KOPT-K1 (cell line): Measurements from ENCODE around the gene FOXN4.

Source experiments
- H3K27ac ChIP-seq: fragments of 200-600 bp; sonication (generic); 2 replicates; pipeline ENCODE4 v1.5.1; 2016; ENCODE audit warnings: antibody characterized with exemption, mild to moderate bottlenecking, low read depth, low read length; ENCODE audit not compliant: poor library complexity, severe bottlenecking
- H3K36me3 ChIP-seq: fragments of 200-600 bp; sonication (generic); 2 replicates; pipeline ENCODE4 v1.5.1; 2017; ENCODE audit warnings: antibody characterized with exemption, mild to moderate bottlenecking, low read length, moderate library complexity; ENCODE audit not compliant: insufficient read depth
- H3K9me3 ChIP-seq: fragments of 200-600 bp; sonication (generic); 2 replicates; pipeline ENCODE4 v1.5.1; 2017; ENCODE audit warnings: antibody characterized with exemption, low read length, mild to moderate bottlenecking; ENCODE audit not compliant: insufficient read depth, poor library complexity, severe bottlenecking

FOXN4 gene

DNA sequence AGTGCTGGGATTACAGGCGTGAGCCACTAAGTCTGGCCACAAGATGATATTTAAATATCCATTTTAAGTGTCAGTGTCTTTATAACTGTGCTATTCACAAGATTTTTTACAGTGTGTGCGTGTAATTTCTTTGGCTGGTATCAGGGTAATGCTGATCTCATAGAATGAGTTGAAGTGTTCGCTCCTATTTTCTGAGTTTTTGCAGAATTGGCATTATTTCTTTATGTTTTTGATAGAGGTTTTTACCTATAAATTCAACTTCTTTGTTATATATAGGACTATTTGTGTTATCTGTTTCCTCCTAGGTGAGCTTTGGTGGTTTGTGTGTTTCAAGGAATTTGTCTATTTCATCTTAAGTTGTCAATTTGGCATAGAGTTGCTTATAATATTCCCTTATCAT, 45.6 kb downstream of the FOXN4 start:
- H3K36me3 ChIP-seq, result no peaks in the 10 kb centered on the region
- H3K27ac ChIP-seq, result no peak overlapping the region
- H3K9me3 ChIP-seq, result no peaks in the 10 kb centered on the region

DNA sequence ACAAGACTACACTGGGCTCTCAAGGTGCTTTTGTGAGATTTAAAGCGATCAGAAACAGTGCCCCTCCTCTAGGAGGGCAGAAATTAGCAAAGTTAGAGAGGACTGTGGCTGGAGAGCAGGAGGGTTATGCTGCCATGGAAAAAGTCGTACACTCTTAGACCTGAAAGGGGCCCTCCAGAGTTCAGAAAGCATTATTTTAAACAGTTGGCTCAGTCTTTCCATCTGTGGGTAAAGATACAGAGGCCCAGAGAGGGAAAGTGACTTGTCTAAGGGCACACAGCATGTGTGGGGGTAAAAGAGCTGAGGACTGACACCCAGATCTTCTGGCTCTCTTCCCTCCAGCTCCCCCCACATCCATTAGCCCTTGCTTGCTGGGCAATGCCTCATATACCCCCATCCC, 47.1 kb downstream of the FOXN4 start:
- Histone ChIP-seq H3K9me3 (no peaks in the 10 kb centered on the region), H3K27ac (no peak overlapping the region), H3K36me3 (no peaks in the 10 kb centered on the region)

DNA sequence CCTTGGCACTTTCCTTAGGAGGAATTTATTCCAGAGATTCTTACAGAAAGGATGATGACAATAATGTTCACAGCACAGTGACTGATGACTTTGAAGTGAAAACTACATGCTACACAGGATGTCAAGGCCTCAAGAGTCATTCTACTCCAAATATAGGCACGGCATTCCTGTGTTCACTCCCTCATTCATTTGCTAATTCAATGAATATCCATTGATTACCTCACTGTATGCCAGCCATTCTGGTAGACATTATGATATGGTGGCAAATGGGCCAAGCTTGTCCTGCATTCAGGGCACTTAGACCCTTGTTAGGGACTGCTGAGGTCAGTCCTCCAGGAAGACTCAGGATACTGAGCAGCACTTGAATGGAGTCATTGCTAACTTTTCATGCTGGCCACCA, 48.0 kb downstream of the FOXN4 start:
- no peaks in the 10 kb centered on the region for H3K36me3 ChIP-seq
- no peaks in the 10 kb centered on the region for H3K9me3 ChIP-seq
- no peak overlapping the region for H3K27ac ChIP-seq

DNA sequence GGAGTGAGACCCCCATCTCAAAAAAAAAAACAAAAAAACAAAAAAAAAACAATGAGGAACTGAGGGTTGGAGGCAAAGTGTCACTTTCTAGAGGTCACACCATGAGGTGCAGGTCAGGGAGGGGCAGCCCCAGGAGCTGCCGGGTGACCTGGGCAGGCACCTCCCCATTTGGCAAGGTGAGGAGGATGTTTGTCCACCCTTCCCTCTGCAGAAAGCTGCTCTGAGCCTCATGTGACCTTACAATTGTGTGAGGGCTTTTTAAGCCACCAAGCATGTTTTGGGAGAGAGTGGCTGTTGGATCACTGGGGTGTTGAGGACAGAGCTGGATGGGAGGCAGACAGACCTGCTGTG, 49.6 kb downstream of the FOXN4 start:
- Histone ChIP-seq H3K27ac (no peak overlapping the region), H3K9me3 (no peaks in the 10 kb centered on the region), H3K36me3 (no peaks in the 10 kb centered on the region)

DNA sequence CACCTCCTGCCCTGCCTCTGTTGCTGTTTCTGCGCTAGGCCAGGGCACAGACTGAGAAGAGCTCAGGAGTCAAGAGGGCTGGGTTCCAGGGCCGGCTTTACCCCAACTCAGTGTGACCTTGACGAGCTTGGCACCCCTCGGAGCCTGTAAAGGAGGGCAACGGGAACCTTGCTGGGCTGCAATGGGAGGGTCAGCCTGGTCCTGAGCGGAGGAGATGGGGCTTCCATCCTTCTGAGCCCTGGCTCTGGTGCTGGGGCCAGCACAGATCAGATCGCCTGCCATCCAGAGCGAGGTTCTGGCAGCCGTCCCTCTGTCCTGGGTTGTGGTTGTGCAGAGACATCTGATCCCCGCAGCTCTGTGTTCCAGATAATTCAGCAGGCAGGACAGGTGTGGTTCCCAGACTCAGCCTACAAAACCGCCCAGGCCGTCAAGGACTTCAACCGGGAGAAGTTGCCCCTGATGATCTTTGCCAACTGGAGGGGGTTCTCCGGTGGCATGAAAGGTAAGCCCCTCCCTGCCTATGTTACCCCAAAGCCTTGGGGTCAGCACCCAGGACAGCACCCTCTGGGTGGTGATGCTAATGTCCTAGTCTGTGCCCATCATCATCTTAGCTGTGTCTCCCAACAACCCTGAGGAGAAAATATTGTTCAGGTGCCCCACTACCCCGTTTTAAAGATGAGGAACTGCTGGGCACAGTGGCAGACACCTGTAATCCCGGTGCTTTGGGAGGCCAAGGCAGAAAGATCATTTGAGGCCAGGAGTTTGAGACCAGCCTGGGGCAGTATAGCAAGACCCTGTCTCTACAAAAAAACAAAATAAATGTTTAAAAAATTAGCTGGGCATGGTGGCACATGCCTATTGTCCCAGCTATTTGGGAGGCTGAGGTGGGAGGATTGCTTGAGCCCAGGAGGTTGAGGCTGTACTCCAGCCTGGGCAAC, 50.2 kb downstream of the FOXN4 start:
- H3K36me3 ChIP-seq, result no peaks in the 10 kb centered on the region
- H3K9me3 ChIP-seq, result peaks cover 5% of the 10 kb centered on the region
- H3K27ac ChIP-seq, result no peak overlapping the region

DNA sequence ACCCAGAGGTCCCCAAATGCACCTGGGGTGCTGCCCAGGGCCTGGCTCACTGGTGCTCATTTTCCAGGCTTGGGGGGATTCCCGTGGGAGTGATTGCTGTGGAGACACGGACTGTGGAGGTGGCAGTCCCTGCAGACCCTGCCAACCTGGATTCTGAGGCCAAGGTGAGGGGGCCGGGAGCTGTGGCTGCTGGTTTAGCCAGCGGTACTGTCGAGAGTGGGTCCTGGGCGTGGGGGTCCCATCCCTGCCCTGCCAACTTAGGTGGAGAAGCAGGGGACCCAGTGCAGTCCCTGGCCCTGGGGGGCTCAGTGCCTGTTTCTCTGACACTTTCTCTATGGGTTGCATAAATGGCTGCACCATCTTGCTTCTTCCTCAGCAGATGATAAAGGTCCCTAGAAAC, 50.9 kb downstream of the FOXN4 start:
- Histone ChIP-seq H3K9me3 (peaks cover 12% of the 10 kb centered on the region), H3K27ac (no peak overlapping the region), H3K36me3 (no peaks in the 10 kb centered on the region)

DNA sequence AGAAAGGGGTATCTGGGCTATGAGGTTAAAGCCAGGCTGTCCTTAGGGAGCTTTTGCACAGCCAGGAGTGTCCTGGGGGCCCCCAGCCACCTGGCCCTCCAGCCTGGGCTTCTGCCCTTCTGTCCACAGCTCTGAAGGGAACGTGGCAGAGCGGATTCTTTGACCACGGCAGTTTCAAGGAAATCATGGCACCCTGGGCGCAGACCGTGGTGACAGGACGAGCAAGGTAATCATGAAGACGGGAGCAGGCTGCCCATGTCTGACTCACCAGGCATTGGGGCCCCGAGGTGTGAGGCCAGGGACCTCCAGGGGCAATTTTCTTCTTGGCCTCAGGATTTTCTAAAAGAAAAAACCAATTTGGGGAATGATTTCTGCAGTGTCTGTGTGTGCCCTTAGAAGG, 53.1 kb downstream of the FOXN4 start:
- Histone ChIP-seq H3K9me3 (peaks cover 14% of the 10 kb centered on the region), H3K27ac (no peak overlapping the region)

DNA sequence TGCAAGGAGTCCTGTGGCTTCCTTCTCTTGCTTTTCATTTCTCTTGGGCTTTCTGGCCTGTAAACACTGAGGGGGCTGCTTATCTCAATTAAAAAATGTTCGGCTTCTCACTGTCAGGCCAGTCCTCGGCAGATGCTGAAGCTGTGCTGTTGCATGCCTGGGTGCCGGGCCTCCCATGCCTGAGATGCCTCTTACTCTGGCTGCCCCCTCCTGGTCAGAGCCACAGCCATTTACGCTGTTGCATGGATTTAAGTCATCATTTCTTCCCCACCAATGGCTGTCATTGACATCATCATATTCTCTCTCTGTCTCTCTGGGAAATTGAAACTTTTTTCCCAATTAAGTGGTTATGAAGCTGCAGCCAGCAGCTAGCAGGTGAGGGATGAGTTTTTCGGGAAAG, 53.7 kb downstream of the FOXN4 start:
- Histone ChIP-seq H3K9me3 (peaks cover 14% of the 10 kb centered on the region), H3K27ac (no peak overlapping the region), H3K36me3 (no peaks in the 10 kb centered on the region)

More for the DNA sequence above, 53.1 kb downstream of the FOXN4 start:
- no peaks in the 10 kb centered on the region for H3K36me3 ChIP-seq

DNA sequence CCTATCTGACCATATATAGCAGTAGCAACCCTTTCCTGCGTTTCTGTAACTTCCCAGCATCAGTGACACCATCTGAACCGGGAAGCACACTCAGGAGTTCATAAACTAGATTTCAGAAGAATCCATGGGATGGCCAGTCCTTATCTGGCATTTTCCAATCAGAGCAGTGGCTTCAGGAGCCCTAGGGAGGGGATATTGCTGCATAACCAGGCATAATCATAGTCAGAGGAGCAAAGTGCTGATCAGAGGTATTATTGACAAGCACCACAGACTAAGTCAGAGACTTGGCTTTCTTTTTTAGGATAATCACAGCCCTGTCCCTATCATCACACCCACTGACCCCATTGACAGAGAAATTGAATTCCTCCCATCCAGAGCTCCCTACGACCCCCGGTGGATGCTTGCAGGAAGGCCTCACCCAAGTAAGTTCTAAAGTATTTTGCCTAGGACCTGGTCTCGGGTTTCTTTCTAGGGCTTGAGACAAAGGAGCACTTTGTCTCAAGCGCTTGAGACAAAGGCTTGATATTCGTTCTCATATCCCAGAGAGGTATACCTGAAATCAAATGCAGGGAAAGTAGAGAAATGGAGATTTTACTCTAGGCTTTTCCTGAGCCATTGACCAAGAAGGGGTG, 55.1 kb downstream of the FOXN4 start:
- Histone ChIP-seq H3K9me3 (peaks cover 14% of the 10 kb centered on the region), H3K27ac (no peak overlapping the region), H3K36me3 (no peaks in the 10 kb centered on the region)

DNA sequence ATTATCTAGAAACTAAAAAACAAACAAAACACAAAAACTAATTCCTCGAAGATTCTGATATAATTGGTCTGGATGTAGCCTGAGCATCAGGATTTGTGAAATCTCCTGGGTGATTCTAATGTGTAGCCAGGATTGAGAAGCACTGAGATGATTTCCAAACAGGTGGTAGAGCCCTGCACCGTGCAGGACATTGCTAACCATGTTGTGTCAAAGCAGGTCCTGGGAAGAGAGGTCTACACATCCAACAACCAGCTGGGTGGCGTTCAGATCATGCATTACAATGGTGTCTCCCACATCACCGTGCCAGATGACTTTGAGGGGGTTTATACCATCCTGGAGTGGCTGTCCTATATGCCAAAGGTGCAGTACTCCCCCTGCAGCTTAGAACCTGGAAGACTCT, 56.3 kb downstream of the FOXN4 start:
- no peak overlapping the region for H3K27ac ChIP-seq

DNA sequence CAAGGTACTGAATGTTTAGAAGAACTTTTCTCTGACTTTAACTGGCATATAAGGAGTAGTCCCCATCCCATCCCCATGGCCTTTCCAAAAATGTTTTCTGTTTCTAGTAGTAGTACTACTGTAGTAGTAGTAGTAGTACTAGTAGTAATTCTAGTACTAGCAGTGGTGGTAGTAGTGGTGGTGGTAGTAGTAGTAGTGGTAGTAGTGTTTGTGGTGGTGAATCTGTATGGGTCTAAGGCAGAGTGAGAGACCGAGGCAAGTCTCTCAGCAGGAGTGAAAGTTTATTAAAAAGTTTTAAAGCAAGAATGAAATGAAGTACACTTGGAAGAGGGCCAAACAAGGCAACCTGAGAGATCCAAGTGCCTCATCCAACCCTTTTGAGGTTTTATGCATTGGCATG, 58.6 kb downstream of the FOXN4 start:
- Histone ChIP-seq H3K9me3 (peaks cover 14% of the 10 kb centered on the region), H3K36me3 (0 out of 2 replicates have a peak, but pooled peaks cover 10% of the 10 kb centered on the region), H3K27ac (no peak overlapping the region)

More for the DNA sequence above, 56.3 kb downstream of the FOXN4 start:
- Histone ChIP-seq H3K9me3 (peaks cover 14% of the 10 kb centered on the region), H3K36me3 (no peaks in the 10 kb centered on the region)

DNA sequence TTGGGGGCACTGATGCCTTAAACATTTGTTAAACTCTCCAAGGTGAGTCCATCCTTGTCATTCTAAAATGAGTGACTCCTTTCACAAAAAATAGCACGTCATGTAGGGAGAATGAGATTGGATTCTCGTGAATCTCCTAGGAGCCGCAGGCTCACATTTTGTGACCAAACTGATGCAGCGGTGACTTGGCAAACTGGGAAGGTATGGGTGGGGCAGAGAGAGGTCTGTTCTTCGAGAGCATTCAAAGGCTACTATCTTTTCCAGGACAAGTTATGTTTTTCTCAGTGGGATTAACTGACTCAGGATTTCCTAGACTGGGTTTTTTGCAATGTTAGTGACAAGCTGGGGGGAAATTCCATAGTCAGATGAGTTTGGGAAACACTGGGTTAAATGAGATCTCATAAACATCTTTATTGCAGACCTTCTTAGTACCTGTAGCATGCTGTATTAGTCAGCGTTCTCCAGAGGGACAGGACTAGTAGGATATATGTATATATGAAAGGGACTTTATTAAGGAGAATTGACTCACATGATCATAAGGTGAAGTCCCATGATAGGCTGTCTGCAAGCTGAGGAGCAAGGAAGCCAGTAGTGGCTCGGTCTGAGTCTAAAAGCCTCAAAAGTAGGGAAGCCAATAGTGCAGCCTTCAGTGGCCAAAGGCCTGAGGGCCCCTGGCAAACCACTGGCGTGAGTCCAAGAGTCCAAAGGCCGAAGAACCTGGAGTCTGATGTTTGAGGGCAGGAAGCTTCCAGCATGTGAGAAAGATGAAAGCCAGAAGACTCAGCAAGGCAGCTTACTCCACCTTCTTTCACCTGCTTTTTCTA, 61.0 kb downstream of the FOXN4 start:
- Histone ChIP-seq H3K27ac (no peak overlapping the region), H3K36me3 (peaks cover 11% of the 10 kb centered on the region; the same call in 1 of the 2 replicates), H3K9me3 (peaks cover under 1% of the 10 kb centered on the region)

DNA sequence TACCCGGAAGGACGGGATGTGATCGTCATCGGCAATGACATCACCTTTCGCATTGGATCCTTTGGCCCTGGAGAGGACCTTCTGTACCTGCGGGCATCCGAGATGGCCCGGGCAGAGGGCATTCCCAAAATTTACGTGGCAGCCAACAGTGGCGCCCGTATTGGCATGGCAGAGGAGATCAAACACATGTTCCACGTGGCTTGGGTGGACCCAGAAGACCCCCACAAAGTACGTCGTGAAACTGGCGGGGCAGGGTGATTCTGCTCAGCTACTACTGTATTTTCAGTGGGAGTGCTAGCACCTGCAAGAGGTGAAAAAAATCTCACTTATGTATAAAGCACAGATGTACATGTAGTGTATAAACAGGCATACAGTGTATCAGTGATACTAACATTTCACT, 62.9 kb downstream of the FOXN4 start:
- no peaks in the 10 kb centered on the region for H3K9me3 ChIP-seq
- peaks cover 25% of the 10 kb centered on the region for H3K36me3 ChIP-seq
- no peak overlapping the region for H3K27ac ChIP-seq

DNA sequence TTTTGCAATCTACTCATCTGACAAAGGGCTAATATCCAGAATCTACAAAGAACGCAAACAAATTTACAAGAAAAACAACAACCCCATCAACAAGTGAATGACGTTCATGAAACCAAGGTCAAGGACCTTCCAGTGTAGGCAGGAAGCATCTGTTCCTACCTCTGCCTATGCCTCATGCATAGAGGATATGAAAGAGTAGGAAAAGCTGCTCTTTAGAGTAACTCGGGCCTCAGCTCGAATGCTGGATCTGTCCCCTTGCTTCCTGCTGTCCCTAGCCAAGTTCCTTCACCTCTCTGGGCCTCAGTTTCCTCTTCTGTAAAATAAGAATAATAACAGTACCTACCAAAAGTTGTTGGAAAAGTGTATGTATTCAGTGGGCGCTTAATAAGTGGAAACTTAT, 65.0 kb downstream of the FOXN4 start:
- Histone ChIP-seq H3K9me3 (no peaks in the 10 kb centered on the region), H3K27ac (no peak overlapping the region), H3K36me3 (peaks cover 29% of the 10 kb centered on the region)

DNA sequence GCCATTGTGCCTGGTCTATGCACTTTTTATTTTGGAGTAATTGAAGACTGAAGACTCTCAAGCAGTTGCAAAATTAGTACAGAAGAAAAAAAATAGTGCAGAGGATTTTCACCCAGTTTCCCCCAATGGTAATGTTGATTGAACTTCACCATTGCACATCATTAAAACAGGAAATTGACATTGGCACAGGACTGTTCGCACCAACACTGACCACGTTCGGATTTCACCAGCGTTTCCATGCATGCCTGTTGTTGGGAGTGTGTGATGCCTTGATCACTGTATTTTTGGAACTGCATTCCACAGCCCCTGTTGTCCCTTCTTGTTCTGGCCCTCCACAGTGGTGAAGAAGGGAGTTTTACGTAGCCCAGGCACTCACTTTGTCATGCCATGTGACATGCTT, 67.1 kb downstream of the FOXN4 start:
- peaks cover 36% of the 10 kb centered on the region for H3K36me3 ChIP-seq
- H3K27ac ChIP-seq, result no peak overlapping the region
- H3K9me3 ChIP-seq, result no peaks in the 10 kb centered on the region
